Glutamatergic neuron (in vitro differentiated cells): Measurements from ENCODE around the gene MYH6. TPM values are rescaled to one million over a fixed set of nuclear protein-coding genes. Genes with fewer than 3 reads are reported as not detected.

ENCODE experiments used
- DNase-seq: peaks from one replicate; pipeline ENCODE4 v3.0.0; 2022
- H3K27ac Mint-ChIP-seq: one replicate; pipeline ENCODE4 v1.8.0; 2020; ENCODE audit warnings: mild to moderate bottlenecking, mixed read lengths, inconsistent platforms; ENCODE audit not compliant: unreplicated experiment
- H3K27me3 Mint-ChIP-seq: one replicate; pipeline ENCODE4 v1.8.0; 2020; ENCODE audit warnings: mild to moderate bottlenecking, moderate library complexity, mixed read lengths, inconsistent platforms; ENCODE audit not compliant: unreplicated experiment
- H3K36me3 Mint-ChIP-seq: one replicate; pipeline ENCODE4 v1.8.0; 2020; ENCODE audit warnings: mild to moderate bottlenecking, mixed read lengths, inconsistent platforms; ENCODE audit not compliant: unreplicated experiment
- H3K4me1 Mint-ChIP-seq: one replicate; pipeline ENCODE4 v1.8.0; 2020; ENCODE audit warnings: mild to moderate bottlenecking, low read depth, mixed read lengths, inconsistent platforms; ENCODE audit not compliant: unreplicated experiment
- H3K4me3 Mint-ChIP-seq: one replicate; pipeline ENCODE4 v1.8.0; 2020; ENCODE audit warnings: mild to moderate bottlenecking, mixed read lengths, inconsistent platforms; ENCODE audit not compliant: unreplicated experiment
- H3K9me3 Mint-ChIP-seq: one replicate; pipeline ENCODE4 v1.8.0; 2020; ENCODE audit warnings: mild to moderate bottlenecking, moderate library complexity, mixed read lengths, inconsistent platforms; ENCODE audit not compliant: unreplicated experiment
- CTCF ChIP-seq: fragments of 200-600 bp; sonication (generic); IDR thresholded peaks from one replicate; pipeline ENCODE4 v1.5.0; 2021; ENCODE audit not compliant: partially characterized antibody, unreplicated experiment
- total RNA-seq: library from RNA; stranded (reverse); fragmentation: NEBNext Ultra II Directional; extraction: Animal tissue kit (Norgen Biotek cat#: 25700); gene quantifications from one replicate; pipeline ENCODE4 v1.2.1, GENCODE V29; 2021; ENCODE audit not compliant: unreplicated experiment

The MYH6 gene
- total RNA-seq, 1 donor from 2014 or later = not detected

GRCh38 chr14:23356662-23357061 is 51.4 kb downstream of the MYH6 start:
- TF ChIP-seq CTCF = no peak
- Mint-ChIP-seq H3K27me3 (peaks cover 11% of the 10 kb centered on the region), H3K4me3 (no peak overlapping the region), H3K4me1 (peaks cover 13% of the 10 kb centered on the region), H3K36me3 (peaks cover 11% of the 10 kb centered on the region), H3K9me3 (peaks cover 17% of the 10 kb centered on the region), H3K27ac (no peak overlapping the region)
- DNase-seq = no peak

GRCh38 chr14:23355871-23356435 is 52.1 kb downstream of the MYH6 start:
- peaks cover 15% of the 10 kb centered on the region for H3K9me3 Mint-ChIP-seq

GRCh38 chr14:23354990-23355389 is 53.1 kb downstream of the MYH6 start:
- Mint-ChIP-seq H3K4me3 (no peak overlapping the region), H3K9me3 (peaks cover 19% of the 10 kb centered on the region), H3K27me3 (peaks cover 14% of the 10 kb centered on the region), H3K4me1 (peaks cover 14% of the 10 kb centered on the region), H3K36me3 (peaks cover 16% of the 10 kb centered on the region), H3K27ac (no peak overlapping the region)
- no peak for TF ChIP-seq CTCF
- DNase-seq = no peak

More at GRCh38 chr14:23355871-23356435, 52.1 kb downstream of the MYH6 start:
- TF ChIP-seq CTCF = no peak
- peaks cover 13% of the 10 kb centered on the region for H3K4me1 Mint-ChIP-seq
- no peak overlapping the region for H3K4me3 Mint-ChIP-seq
- DNase-seq = no peak
- peaks cover 15% of the 10 kb centered on the region for H3K27me3 Mint-ChIP-seq
- peaks cover 12% of the 10 kb centered on the region for H3K36me3 Mint-ChIP-seq
- H3K27ac Mint-ChIP-seq = no peak overlapping the region

GRCh38 chr14:23353433-23353780 is 54.7 kb downstream of the MYH6 start:
- H3K36me3 Mint-ChIP-seq = peaks cover 16% of the 10 kb centered on the region
- peak overlapping the region; percentile 0 for H3K27ac Mint-ChIP-seq
- no peak for DNase-seq
- peaks cover 16% of the 10 kb centered on the region for H3K27me3 Mint-ChIP-seq
- no peak for TF ChIP-seq CTCF
- H3K4me1 Mint-ChIP-seq = peaks cover 14% of the 10 kb centered on the region
- H3K9me3 Mint-ChIP-seq = peaks cover 19% of the 10 kb centered on the region
- peak overlapping the region; percentile 92 for H3K4me3 Mint-ChIP-seq

GRCh38 chr14:23352506-23353432 is 55.3 kb downstream of the MYH6 start, which contains the start of gene SLC22A17:
TSS of gene SLC22A17 (minus strand) at chr14:23352887.
- H3K4me3 Mint-ChIP-seq = peak within 1 kb of the TSS; percentile 92
- H3K36me3 Mint-ChIP-seq = peaks cover 16% of the 10 kb centered on the region
- DNase-seq = peak; percentile 88
- H3K4me1 Mint-ChIP-seq = peaks cover 14% of the 10 kb centered on the region
- H3K27ac Mint-ChIP-seq = peak within 1 kb of the TSS; percentile 90
- peak; percentile 37 for TF ChIP-seq CTCF
- H3K9me3 Mint-ChIP-seq = peaks cover 19% of the 10 kb centered on the region
- peaks cover 16% of the 10 kb centered on the region for H3K27me3 Mint-ChIP-seq
